Activated B cell treated with CpG ODN at 0.5 μM for 24 hours (primary cell): ENCODE measurements around the gene TUBE1. TPM values are rescaled to one million over a fixed set of nuclear protein-coding genes. Genes with fewer than 3 reads are reported as not detected.

Source experiments
- ATAC-seq: fragments of 200-7000 bp; cut with Tn5 transposase; one replicate; pipeline ENCODE4 v1.10.0; 2021; ENCODE audit warnings: low read depth, mild to moderate bottlenecking, moderate library complexity
- CTCF ChIA-PET: fragments of 350-600 bp; sonication (Branson Sonifier 250); formaldehyde crosslinking; loops from one replicate; lab custom pipeline; 2021; ENCODE audit warnings: antibody characterized with exemption; lab: Charles Lee
- POLR2A ChIA-PET: fragments of 350-600 bp; sonication (Branson Sonifier 250); formaldehyde crosslinking; loops from one replicate; lab custom pipeline; 2021; ENCODE audit warnings: antibody characterized with exemption; lab: Charles Lee
- DNase-seq: peaks from one replicate; pipeline ENCODE4 v3.0.0; 2022
- H3K27ac Mint-ChIP-seq: one replicate; pipeline ENCODE4 v1.8.0; 2020; ENCODE audit warnings: mixed read lengths
- H3K27me3 Mint-ChIP-seq: one replicate; pipeline ENCODE4 v1.8.0; 2021; ENCODE audit warnings: mixed read lengths
- H3K36me3 Mint-ChIP-seq: one replicate; pipeline ENCODE4 v1.8.0; 2021; ENCODE audit warnings: low read depth, mixed read lengths
- H3K4me1 Mint-ChIP-seq: one replicate; pipeline ENCODE4 v1.8.0; 2021; ENCODE audit warnings: mixed read lengths
- H3K4me3 Mint-ChIP-seq: one replicate; pipeline ENCODE4 v1.8.0; 2020; ENCODE audit warnings: mild to moderate bottlenecking, mixed read lengths
- H3K9me3 Mint-ChIP-seq: one replicate; pipeline ENCODE4 v1.8.0; 2020; ENCODE audit warnings: mixed read lengths
- CTCF ChIP-seq: fragments of 200-600 bp; IDR thresholded peaks from one replicate; pipeline ENCODE4 v1.8.0; 2022; ENCODE audit warnings: antibody characterized with exemption, mild to moderate bottlenecking
- intact Hi-C: fragments of 100-400 bp; cut with micrococcal nuclease; formaldehyde crosslinking; loops from one replicate; pipeline ENCODE4 v1.15.1; 2024
- total RNA-seq: library from RNA; stranded (reverse); gene quantifications from 2 replicates; pipeline ENCODE4 v1.2.3, GENCODE V29; 2022

TUBE1 gene
- 24.1 and 28.0 TPM in 2 replicates for total RNA-seq

- intact Hi-C loops: loop anchor here (1.0 to 10.0 kb wide), 13 partner anchors 44 to 1883 kb away; partner anchors contain the start of genes CDK19, FYN, HDAC2 and MARCKS
- ChIA-PET POLR2A (interaction anchor here (0.9 to 1.4 kb wide), 4 partner anchors 44 to 1884 kb away, joined by 3 to 7 read pairs (median 6); partner anchors contain the start of gene HDAC2), CTCF (interaction anchor here (0.7 to 2.1 kb wide), 6 partner anchors 15 to 377 kb away, joined by 3 to 23 read pairs (median 4); no protein-coding TSS in a partner anchor)
- peak; percentile 96 for ATAC-seq
- Mint-ChIP-seq H3K27ac (no peak within 1 kb of the TSS), H3K4me3 (no peak within 1 kb of the TSS), H3K4me1 (no peaks in the 10 kb centered on the region), H3K27me3 (peaks cover 14% of the 10 kb centered on the region), H3K9me3 (no peaks in the 10 kb centered on the region), H3K36me3 (peaks cover 18% of the 10 kb centered on the region)
- DNase-seq: peak; percentile 74
- TF ChIP-seq CTCF: no peak
Observed at GRCh38 chr6:112087136-112087911, at the start of gene TUBE1, which contains the start of gene FAM229B. Gene TUBE1, minus strand, starts transcription at chr6:112087482. Its CDS starts 48 bp downstream, at chr6:112087434. Gene FAM229B, plus strand, starts transcription at chr6:112087591. Its CDS starts 11,693 bp downstream, at chr6:112099284.

GRCh38 chr6:112130878-112131277, 43.6 kb upstream of the TUBE1 start:
- Mint-ChIP-seq H3K4me1 (no peaks in the 10 kb centered on the region), H3K27me3 (peaks cover 8% of the 10 kb centered on the region), H3K4me3 (no peak overlapping the region), H3K36me3 (no peaks in the 10 kb centered on the region), H3K27ac (no peak overlapping the region), H3K9me3 (no peaks in the 10 kb centered on the region)
- TF ChIP-seq CTCF: no peak
- intact Hi-C loops: no loop called here
- ChIA-PET CTCF (no interaction called here), POLR2A (no interaction called here)
- DNase-seq: no peak
- no peak for ATAC-seq

GRCh38 chr6:112128208-112128607, 40.9 kb upstream of the TUBE1 start:
- CTCF ChIA-PET: no interaction called here
- POLR2A ChIA-PET: no interaction called here
- no peak overlapping the region for H3K27ac Mint-ChIP-seq

DNA sequence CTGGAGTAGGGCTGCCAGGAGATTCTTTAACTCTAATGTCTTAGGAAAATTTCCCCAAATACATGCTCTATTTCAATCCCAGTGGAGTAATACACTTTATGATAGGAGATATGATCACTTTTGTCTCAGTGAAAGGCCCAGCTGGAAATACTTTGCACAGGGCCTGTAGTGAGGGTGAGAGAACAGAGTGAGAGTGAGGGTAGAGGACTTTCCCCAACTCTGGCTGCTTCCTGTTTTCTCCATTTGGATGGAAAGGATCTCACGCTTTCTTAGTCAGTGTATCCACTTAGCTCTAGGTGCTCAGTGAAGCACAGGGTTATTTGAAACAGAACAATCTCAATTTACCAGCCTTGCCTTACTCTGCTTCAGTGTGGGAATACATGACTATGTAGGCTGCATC, 36.7 kb upstream of the TUBE1 start:
- Mint-ChIP-seq H3K27me3 (peaks cover 1% of the 10 kb centered on the region), H3K9me3 (no peaks in the 10 kb centered on the region), H3K36me3 (no peaks in the 10 kb centered on the region), H3K4me1 (no peaks in the 10 kb centered on the region), H3K4me3 (no peak overlapping the region), H3K27ac (no peak overlapping the region)
- DNase-seq (no peak), ATAC-seq (no peak)
- CTCF ChIA-PET: no interaction called here
- intact Hi-C loops: no loop called here
- TF ChIP-seq CTCF: no peak
- POLR2A ChIA-PET: no interaction called here

More at GRCh38 chr6:112128208-112128607, 40.9 kb upstream of the TUBE1 start:
- no peak for TF ChIP-seq CTCF
- no peaks in the 10 kb centered on the region for H3K36me3 Mint-ChIP-seq
- DNase-seq (no peak), ATAC-seq (no peak)
- no peaks in the 10 kb centered on the region for H3K9me3 Mint-ChIP-seq
- intact Hi-C loops: no loop called here
- H3K4me3 Mint-ChIP-seq: no peak overlapping the region
- no peaks in the 10 kb centered on the region for H3K4me1 Mint-ChIP-seq
- H3K27me3 Mint-ChIP-seq: peaks cover 7% of the 10 kb centered on the region

- Mint-ChIP-seq H3K36me3 (no peaks in the 10 kb centered on the region), H3K27ac (no peak overlapping the region), H3K4me1 (no peaks in the 10 kb centered on the region), H3K9me3 (no peaks in the 10 kb centered on the region), H3K27me3 (peaks cover under 1% of the 10 kb centered on the region), H3K4me3 (no peak overlapping the region)
- CTCF ChIA-PET: no interaction called here
- POLR2A ChIA-PET: no interaction called here
- no peak for TF ChIP-seq CTCF
- intact Hi-C loops: no loop called here
- DNase-seq (no peak), ATAC-seq (no peak)
Observed at GRCh38 chr6:112122756-112123155, 35.5 kb upstream of the TUBE1 start.
